NCI-H748 (cell line): ENCODE measurements around the gene SULT1A2.
"Not testable (repeated sequence)": the region's sequence is repeated elsewhere in the genome, so short reads cannot be mapped to it uniquely, and the experiment has no call there.

ENCODE experiments used
- DNase-seq: peaks from one replicate; lab custom pipeline; 2025; ENCODE audit not compliant: unreplicated experiment; lab: John Stamatoyannopoulos, UW

SULT1A2 gene

GRCh38 chr16:28596840-28597691 is at the start of gene SULT1A2:
TSS of gene SULT1A2 (minus strand) at chr16:28597050. CDS start at chr16:28595930, 1,120 bp downstream.
- no peak for DNase-seq

GRCh38 chr16:28639959-28640358 is 43.1 kb upstream of the SULT1A2 start:
- DNase-seq = not testable (repeated sequence)

DNA sequence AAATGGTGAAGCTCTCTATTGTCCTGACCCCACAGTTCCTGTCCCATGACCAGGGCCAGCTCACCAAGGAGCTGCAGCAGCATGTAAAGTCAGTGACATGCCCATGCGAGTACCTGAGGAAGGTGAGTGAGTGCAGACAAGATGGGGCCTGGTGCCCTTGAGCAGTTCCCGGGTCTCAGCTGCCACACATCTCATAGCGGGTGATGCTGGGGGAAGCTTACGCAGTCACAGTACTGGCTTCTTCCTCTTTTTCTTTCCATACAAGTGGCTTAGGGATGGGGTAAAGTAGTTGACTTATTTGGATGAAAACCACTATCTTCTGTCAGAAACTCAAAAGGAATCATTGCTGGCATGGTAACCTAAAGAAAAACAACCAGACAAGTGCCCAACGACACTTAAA is 41.5 kb upstream of the SULT1A2 start:
- DNase-seq = not testable (repeated sequence)

- DNase-seq = not testable (repeated sequence)
Measured at GRCh38 chr16:28637765-28638164, 40.9 kb upstream of the SULT1A2 start, which contains the start of gene NPIPB8. TSS of gene NPIPB8 (plus strand) at chr16:28638065. CDS start at chr16:28638361, 296 bp downstream.

- DNase-seq = not testable (repeated sequence)
Measured at GRCh38 chr16:28636093-28636823, 39.4 kb upstream of the SULT1A2 start.

DNA sequence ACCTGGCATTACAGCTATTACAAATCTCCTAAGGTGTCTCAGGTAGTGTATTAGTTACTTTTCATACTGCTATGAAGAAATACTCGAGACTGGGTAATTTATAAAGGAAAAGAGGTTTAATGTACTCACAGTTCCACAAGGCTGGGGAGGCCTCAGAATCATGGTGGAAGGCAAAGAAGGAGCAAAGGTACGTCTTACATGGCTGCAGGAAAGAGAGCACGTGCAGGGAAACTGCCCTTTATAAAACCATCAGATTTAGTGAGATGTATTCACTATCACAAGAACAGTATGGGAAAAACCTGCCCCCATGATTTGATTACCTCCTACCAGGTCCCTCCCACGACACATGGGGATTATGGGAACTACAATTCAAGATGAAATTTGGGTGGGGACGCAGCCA is 34.1 kb upstream of the SULT1A2 start:
- not testable (repeated sequence) for DNase-seq

DNA sequence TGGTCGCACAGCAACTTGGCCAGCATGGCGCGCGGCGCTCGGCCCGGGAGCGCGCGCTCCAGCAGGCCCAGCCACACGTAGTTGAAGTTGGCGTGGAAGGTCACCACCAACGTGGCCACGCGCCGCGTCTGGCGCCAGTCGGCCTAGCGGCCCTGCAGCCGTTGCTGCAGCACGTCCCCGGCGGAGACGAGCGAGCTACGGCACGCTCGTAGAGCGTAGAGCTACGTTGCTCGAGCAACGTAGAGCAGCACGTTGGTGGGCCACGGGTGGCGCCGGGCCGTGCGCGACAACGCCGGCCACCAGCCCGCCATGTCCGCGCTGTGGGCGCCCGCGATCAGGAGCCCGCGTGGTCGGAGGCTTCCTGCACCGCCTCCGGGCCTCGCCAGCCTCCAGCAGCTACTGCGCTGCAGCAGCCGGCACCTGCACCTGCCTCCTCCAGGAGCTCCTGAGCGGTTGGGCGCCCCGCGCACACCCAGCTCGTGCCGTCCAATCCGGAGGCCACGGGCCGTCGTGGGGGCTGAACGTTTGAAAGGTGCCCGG is 26.4 kb upstream of the SULT1A2 start:
- DNase-seq = peak; percentile 85

GRCh38 chr16:28622532-28623171 is 25.8 kb upstream of the SULT1A2 start:
- DNase-seq = not testable (repeated sequence)

GRCh38 chr16:28621481-28622155 is 24.8 kb upstream of the SULT1A2 start:
- no peak for DNase-seq

GRCh38 chr16:28620316-28620715 is 23.5 kb upstream of the SULT1A2 start:
- not testable (repeated sequence) for DNase-seq

DNA sequence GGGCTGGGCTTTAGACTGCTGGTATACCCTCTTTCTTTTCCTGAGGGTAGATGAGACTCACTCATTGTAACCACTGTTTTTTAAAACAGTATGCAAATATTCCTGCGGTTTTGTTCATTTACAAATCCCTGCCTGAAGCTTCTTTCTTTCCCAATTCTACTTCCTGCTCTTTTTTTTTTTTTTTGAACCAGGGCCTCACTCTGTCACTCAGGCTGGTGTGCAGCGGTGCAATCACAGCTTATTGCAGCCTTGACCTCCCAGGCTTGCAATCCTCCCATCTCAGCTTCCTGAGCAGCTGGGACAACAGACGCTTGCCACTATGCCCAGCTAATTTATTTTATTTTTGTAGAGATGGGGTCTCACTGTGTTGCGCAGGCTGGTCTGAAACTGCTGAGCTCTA is 21.0 kb upstream of the SULT1A2 start:
- no peak for DNase-seq

DNA sequence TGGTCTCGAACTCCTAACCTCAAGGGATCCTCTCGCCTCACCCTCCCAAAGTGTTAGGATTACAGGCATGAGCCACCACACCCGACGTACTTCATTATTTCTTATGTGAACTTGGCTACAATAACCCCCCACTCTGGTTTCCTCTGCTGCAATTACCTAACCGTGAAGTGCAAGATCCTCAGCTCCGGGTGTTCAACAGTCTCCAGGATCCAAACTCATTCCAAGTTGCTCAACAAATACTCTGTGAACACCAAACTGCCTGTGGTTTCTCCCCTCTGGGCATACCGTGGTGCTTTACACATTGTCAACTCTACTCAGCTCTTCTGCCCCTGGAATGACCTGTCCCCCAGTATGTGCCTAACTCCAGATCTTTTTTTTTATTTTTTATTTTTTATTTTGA is 19.8 kb upstream of the SULT1A2 start:
- DNase-seq = no peak

DNA sequence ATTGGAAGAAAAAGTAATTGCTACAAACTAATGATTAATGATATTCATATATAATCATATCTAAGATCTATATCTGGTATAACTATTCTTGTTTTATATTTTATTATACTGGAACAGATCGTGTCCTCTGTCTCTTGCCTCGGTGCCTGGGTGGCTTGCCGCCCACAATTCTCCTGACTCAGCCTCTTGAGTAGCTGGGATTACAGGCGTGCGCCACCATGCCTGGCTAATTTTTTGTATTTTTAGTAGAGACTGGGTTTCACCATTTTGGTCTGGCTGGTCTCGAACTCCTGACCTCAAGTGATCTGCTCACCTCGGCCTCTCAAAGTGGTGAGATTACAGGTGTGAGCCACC is 19.4 kb upstream of the SULT1A2 start:
- DNase-seq = not testable (repeated sequence)

GRCh38 chr16:28615486-28616223 is 18.8 kb upstream of the SULT1A2 start:
- DNase-seq = peak; percentile 33

- not testable (repeated sequence) for DNase-seq
Measured at GRCh38 chr16:28614561-28614960, 17.7 kb upstream of the SULT1A2 start.

GRCh38 chr16:28613912-28614311 is 17.1 kb upstream of the SULT1A2 start:
- DNase-seq = not testable (repeated sequence)

DNA sequence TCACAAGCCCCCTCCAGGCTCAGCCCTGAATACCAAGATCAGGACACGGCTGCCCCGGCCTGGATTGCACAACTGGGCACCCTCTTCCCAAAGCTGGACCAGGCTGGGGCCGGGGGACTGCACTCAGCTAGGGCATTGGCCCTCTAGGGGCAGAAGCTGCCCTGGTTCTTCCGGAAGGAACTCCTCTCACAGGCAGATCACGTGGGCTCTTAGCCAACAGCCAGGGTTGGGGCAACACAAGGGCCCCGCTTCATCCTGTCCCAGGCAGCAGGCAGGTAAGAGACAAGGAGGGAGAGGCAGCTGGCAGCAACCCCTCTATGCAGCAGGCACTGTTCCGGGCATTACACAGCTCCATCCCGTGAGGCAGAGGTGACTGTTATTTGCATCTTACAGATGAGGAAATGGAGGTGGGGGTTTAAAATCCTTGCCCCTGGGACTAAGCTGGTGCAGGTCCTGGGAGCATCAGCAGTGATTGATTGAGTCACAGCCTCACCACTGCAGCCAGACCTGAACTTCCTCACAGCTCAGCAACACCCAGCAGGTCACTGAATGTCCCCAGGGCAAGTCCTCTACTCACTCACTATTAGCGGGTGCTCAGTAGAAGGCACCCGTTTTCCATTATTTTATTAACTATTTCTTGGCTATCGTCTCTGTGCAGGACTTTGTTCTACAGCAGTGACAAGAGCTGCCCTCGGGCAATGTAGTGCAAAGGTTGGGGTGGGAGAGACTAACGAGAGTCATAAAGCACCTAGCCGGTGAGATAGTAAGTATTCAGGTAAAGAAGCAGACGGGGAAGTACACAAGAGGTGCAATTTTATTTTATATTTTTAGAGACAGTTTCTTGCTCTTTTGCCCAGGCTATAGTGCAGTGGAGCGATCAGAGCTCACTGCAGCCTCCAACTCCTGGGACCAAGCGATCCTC is 15.8 kb upstream of the SULT1A2 start:
- DNase-seq = not testable (repeated sequence)

DNA sequence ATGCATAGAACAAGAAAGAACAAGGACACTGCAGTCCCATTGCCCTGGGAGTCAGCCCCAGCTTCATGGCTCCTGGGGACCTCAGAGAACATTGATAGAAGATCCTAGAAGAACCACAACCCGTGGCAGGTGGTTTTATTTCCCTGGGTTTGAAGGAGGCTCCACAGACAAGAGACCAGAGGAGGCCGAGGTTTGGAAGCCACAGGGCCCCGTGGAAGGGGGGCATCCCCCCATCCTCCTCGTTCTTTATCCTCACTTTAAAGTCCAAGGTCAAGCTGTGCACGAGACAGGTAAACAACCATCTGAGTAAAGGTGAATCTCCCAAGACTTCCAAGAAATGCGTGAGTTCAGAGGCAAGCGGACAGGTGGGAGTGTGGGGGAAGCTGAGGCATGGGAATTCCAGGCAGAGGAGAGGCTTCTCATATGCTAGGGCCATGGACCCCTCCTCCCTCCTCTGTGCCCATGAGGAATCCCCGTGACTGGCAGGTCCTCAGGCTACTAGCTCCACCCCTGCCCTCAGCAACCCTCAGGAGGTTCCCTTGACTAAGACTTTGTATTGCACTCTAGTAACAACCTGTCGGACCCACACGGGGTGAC is 13.8 kb upstream of the SULT1A2 start:
- DNase-seq = no peak
